Measurements from ENCODE around the gene MGRN1.

- no peak for TF ChIP-seq CTCF (IDR thresholded peaks at IDR 0.05)
- no peak for TF ChIP-seq POLR2AphosphoS5 (IDR thresholded peaks at IDR 0.05)
These were observed 109.1 kb downstream of the MGRN1 start for GRCh38 chr16:4733747-4734062.
